Skeletal muscle tissue (tissue), 4 donors: ENCODE results near the gene NEK4. TPM values are rescaled to one million over a fixed set of nuclear protein-coding genes. Genes with fewer than 3 reads are reported as not detected.

Experiments
- H3K27ac ChIP-seq: one replicate; pipeline ENCODE4 v1.7.0; 2013; ENCODE audit warnings: mild to moderate bottlenecking, low read depth, low read length, inconsistent platforms
- H3K27me3 ChIP-seq, 3 donors: one replicate each; pipeline ENCODE4 v1.7.0; 2013; ENCODE audit warnings: low read length in 3 of 3; ENCODE audit not compliant: control insufficient read depth in 3 of 3, insufficient read depth in 3 of 3
- H3K36me3 ChIP-seq, 3 donors: one replicate each; pipeline ENCODE4 v1.7.0; 2013; ENCODE audit warnings: low read length in 3 of 3; ENCODE audit not compliant: control insufficient read depth in 3 of 3, insufficient read depth in 3 of 3
- H3K4me1 ChIP-seq, 3 donors: one replicate each; pipeline ENCODE4 v1.7.0; 2013; ENCODE audit warnings: low read length in 3 of 3, mild to moderate bottlenecking in 3 of 3; ENCODE audit not compliant: control insufficient read depth in 3 of 3, insufficient read depth in 3 of 3
- H3K4me3 ChIP-seq, 3 donors: one replicate each; pipeline ENCODE4 v1.7.0; 2013; ENCODE audit warnings: low read length in 3 of 3
- H3K9ac ChIP-seq, 3 donors: one replicate each; pipeline ENCODE4 v1.7.0; 2013; ENCODE audit warnings: low read length in 3 of 3, mild to moderate bottlenecking in 3 of 3, moderate library complexity in 2 of 3, low read depth in 1 of 3
- H3K9me3 ChIP-seq, 3 donors: one replicate each; pipeline ENCODE4 v1.7.0; 2013; ENCODE audit warnings: low read length in 3 of 3; ENCODE audit not compliant: control insufficient read depth in 3 of 3
- total RNA-seq: library from RNA; depleted of rRNA; stranded (reverse); fragments of >200 nt; gene quantifications from one replicate; pipeline ENCODE4 v1.2.3, GENCODE V29; 2014
- donor health status: Osteomylitis.

NEK4 gene
- total RNA-seq, 1 donor from 2014 or later, result 11.5 TPM

DNA sequence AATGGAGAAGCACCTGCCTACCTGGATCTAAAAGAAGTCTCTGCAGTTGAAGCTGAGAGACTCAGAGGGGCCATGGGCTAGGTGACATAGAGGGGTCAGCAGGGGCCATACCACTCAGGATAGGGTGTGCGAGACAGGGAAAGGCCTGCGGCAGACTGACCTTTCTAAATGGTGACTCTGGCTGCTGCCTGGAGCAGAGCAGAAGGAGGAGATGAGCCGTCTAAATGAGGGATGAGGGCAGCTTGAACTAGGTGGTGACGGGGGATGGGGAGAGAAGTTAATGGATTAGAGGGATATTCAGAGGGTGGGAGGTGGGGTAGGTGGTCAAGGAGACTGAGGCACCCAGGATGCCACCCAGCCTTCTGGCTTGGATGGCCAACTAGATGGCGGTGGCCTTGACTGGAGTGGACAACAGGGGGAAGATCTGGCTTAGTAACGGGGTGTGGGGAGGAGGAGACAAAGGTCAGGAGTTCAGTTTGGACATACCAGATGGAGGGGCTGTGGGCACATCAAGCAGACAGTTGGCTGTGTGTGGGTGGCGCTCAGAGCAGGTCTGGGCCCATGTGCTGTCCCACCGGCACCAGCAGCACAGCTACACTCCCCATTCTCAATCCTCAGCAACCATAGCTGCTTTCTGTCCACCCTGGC, 3.5 kb upstream of the NEK4 start:
- no peak overlapping the region for H3K27ac ChIP-seq
- peak overlapping the region in 1 of 3 donors; percentile 10 for H3K9ac ChIP-seq
- no peaks in the 10 kb centered on the region for H3K9me3 ChIP-seq
- no peak overlapping the region for H3K4me3 ChIP-seq
- peaks cover 12 to 16% (median 15%) of the 10 kb centered on the region in 3 donors for H3K4me1 ChIP-seq
- H3K27me3 ChIP-seq, result no peaks in the 10 kb centered on the region
- no peaks in the 10 kb centered on the region for H3K36me3 ChIP-seq

DNA sequence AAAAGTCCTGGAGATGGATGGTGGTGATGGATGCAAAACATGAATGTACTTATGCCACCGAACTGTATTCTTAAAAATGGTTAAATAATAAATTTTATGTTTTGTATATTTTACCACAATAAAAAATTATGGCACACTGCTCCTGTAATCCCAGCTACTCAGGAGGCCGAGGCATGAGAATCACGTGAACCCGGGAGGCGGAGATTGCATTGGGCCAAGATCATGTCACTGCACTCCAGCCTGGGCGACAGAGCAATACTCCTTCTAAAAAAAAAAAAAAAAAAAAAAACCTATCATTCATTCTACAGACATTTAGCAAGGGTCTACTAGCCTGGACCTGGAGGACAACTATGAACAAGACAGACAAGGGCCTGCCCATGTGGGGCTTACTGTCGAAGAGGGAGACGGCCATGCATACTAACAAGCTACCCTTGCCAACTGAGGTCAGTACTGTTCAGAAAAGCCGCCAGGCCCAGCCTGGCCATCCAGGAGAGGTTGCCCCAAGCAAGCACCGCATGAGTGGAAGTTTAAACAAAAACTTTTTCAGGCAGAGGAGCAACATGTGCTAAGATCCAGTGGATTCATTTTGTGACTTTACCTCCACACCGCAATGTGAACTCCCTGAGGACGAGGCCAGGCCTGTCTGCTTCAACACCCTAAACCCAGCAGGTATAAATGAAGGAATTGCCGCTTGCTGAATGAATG, 2.8 kb upstream of the NEK4 start:
- no peak overlapping the region for H3K27ac ChIP-seq

DNA sequence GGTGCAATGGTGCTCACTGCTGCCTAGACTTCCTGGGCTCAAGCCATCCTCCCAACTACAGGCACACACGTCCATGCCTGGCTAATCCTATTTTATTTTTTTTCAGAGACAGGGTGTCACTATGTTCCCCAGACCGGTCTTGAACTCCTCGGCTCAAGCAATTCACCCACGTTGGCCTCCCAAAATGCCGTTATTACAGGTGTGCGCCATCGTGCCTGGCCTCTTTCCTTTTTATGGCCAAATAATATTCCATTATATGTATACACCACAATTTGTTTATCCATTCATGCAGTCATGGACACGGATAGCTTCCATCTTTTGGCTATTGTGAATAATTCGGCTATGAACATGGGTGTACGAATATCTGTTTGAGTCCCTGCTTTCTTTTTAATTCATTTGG, 962 bp upstream of the NEK4 start:
- Histone ChIP-seq H3K27me3 (no peaks in the 10 kb centered on the region), H3K27ac (peak overlapping the region; percentile 68), H3K9ac (peak overlapping the region in 2 of 3 donors; percentile 84 to 95), H3K9me3 (no peaks in the 10 kb centered on the region), H3K4me3 (peak overlapping the region in 2 of 3 donors; percentile 85 to 94), H3K4me1 (peaks cover 12 to 16% (median 15%) of the 10 kb centered on the region in 3 donors), H3K36me3 (peaks cover 0 to 9% (median 4%) of the 10 kb centered on the region in 3 donors)

More for the DNA sequence above, 2.8 kb upstream of the NEK4 start:
- Histone ChIP-seq H3K36me3 (no peaks in the 10 kb centered on the region), H3K4me1 (peaks cover 12 to 16% (median 15%) of the 10 kb centered on the region in 3 donors), H3K9ac (peak overlapping the region in 1 of 3 donors; percentile 10), H3K27me3 (no peaks in the 10 kb centered on the region), H3K9me3 (no peaks in the 10 kb centered on the region), H3K4me3 (no peak overlapping the region)

DNA sequence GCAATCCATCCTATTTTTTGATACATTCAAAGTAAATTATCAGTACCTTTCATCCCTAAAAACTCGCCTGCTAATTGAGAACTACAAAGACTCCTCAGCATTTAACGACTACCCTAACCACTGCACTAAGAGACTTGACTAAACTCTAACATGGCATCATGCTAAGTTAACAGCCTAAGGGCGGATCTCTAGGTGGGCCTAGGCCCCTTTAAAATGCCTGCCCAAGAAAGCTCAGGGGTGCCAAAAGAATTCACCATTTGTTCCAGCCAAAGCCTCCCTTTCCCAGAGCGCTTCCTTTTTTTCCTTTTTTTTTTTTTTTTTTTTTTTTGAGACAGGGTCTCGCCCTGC, 568 bp upstream of the NEK4 start:
- Histone ChIP-seq H3K4me3 (peak overlapping the region; percentile 85 to 94 (median 88)), H3K9ac (peak overlapping the region; percentile 75 to 95 (median 84)), H3K36me3 (peaks cover 0 to 11% (median 6%) of the 10 kb centered on the region in 3 donors), H3K4me1 (peaks cover 12 to 16% (median 15%) of the 10 kb centered on the region in 3 donors), H3K9me3 (no peaks in the 10 kb centered on the region), H3K27ac (peak overlapping the region; percentile 68), H3K27me3 (no peaks in the 10 kb centered on the region)

DNA sequence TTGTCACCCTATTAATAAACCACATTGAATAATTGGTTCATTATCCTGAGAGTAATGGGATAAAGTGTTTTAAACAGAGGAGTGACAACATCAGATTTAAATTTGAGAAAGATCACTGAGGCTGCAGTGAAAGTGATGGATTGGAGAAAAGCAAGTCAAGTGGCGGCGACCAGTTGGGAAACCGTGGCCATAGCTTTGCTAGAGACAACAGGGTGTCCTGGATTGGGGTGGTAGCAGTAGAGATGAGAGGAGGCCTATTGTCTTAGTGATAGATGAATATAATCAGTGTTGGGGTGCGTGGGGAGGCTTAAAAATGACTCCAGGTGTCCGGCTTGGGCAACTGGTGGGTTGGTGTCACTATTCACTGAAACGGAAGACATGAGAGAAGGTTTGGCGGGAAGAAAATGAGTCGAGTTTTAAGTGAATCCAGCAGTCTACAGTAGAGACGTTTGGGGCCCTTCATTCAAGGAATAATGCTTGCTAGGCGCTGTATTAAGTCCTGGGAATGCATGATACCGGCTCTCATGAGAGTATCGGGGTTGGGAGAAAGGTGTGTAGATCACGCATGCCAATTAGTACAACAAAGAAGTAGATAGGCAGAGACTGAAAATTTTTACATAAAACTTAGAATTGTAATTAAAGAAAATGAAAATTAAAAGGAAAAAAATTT, 819 bp downstream of the NEK4 start:
- Histone ChIP-seq H3K36me3 (peaks cover 4 to 18% (median 18%) of the 10 kb centered on the region in 3 donors), H3K27me3 (no peaks in the 10 kb centered on the region), H3K4me1 (peaks cover 12 to 16% (median 15%) of the 10 kb centered on the region in 3 donors), H3K4me3 (peak overlapping the region; percentile 85 to 94 (median 88)), H3K9me3 (no peaks in the 10 kb centered on the region), H3K9ac (peak overlapping the region; percentile 43 to 95 (median 84)), H3K27ac (no peak overlapping the region)

DNA sequence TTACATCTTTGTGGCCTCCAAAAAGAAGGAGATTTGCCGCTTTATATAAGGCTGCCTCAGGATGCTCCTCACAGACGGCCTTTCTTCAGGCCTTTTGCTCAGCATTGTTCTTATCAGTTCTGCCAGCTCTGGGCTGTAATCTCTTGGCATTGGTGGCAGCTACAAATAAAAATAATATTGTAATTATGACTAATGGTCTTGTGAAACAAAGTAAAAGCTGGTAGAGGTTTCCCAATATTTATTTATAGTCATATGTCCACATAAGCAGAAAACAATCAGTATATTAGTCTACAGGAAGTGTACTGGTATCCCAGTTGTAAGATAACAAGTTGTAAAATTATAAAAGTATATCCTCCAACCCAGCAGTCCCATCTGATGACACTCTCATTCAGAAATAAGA, 7.3 kb downstream of the NEK4 start:
- Histone ChIP-seq H3K27me3 (no peaks in the 10 kb centered on the region), H3K4me3 (no peak overlapping the region), H3K4me1 (no peaks in the 10 kb centered on the region), H3K9ac (no peak overlapping the region), H3K9me3 (no peaks in the 10 kb centered on the region), H3K36me3 (peaks cover 4 to 45% (median 28%) of the 10 kb centered on the region in 3 donors), H3K27ac (peak overlapping the region; percentile 5)

- peaks cover 9 to 40% (median 17%) of the 10 kb centered on the region in 3 donors for H3K36me3 ChIP-seq
- no peaks in the 10 kb centered on the region for H3K27me3 ChIP-seq
- no peaks in the 10 kb centered on the region for H3K9me3 ChIP-seq
- H3K4me1 ChIP-seq, result no peaks in the 10 kb centered on the region
- no peak overlapping the region for H3K9ac ChIP-seq
- no peak overlapping the region for H3K4me3 ChIP-seq
- no peak overlapping the region for H3K27ac ChIP-seq
Measured at GRCh38 chr3:52756141-52756540, 14.6 kb downstream of the NEK4 start.

GRCh38 chr3:52754373-52754772, 16.4 kb downstream of the NEK4 start:
- Histone ChIP-seq H3K4me1 (no peaks in the 10 kb centered on the region), H3K9me3 (no peaks in the 10 kb centered on the region), H3K36me3 (peaks cover 18 to 35% (median 19%) of the 10 kb centered on the region in 3 donors), H3K27ac (no peak overlapping the region), H3K27me3 (no peaks in the 10 kb centered on the region), H3K4me3 (no peak overlapping the region), H3K9ac (no peak overlapping the region)

- no peak overlapping the region for H3K4me3 ChIP-seq
- H3K36me3 ChIP-seq, result peaks cover 21 to 28% (median 23%) of the 10 kb centered on the region in 3 donors
- no peak overlapping the region for H3K27ac ChIP-seq
- no peaks in the 10 kb centered on the region for H3K9me3 ChIP-seq
- H3K4me1 ChIP-seq, result no peaks in the 10 kb centered on the region
- no peaks in the 10 kb centered on the region for H3K27me3 ChIP-seq
- H3K9ac ChIP-seq, result no peak overlapping the region
Measured at GRCh38 chr3:52752045-52752660, 18.6 kb downstream of the NEK4 start.
